ENCODE data around the gene AKAP6.
"Not testable (repeated sequence)": the region's sequence is repeated elsewhere in the genome, so short reads cannot be mapped to it uniquely, and the experiment has no call there.

AKAP6 gene

GRCh38 chr14:32450919-32451675, 122.0 kb downstream of the AKAP6 start:
- DNase-seq: no peak

- no peak for DNase-seq
These were observed 125.0 kb downstream of the AKAP6 start for GRCh38 chr14:32453857-32454810.

GRCh38 chr14:32457213-32457920, 128.3 kb downstream of the AKAP6 start:
- DNase-seq: no peak

- DNase-seq: no peak
These were observed 129.6 kb downstream of the AKAP6 start for GRCh38 chr14:32458720-32459119.

GRCh38 chr14:32460267-32460666, 131.2 kb downstream of the AKAP6 start:
- DNase-seq: no peak

GRCh38 chr14:32462553-32462952, 133.5 kb downstream of the AKAP6 start:
- DNase-seq: not testable (repeated sequence)

- no peak for DNase-seq
These were observed 139.9 kb downstream of the AKAP6 start for GRCh38 chr14:32468955-32469354.

- peak; percentile 1 for DNase-seq
These were observed 140.5 kb downstream of the AKAP6 start for GRCh38 chr14:32469388-32470160.

- no peak for DNase-seq
These were observed 141.1 kb downstream of the AKAP6 start for GRCh38 chr14:32470161-32470715.

GRCh38 chr14:32471181-32471580, 142.1 kb downstream of the AKAP6 start:
- no peak for DNase-seq

GRCh38 chr14:32472076-32472475, 143.0 kb downstream of the AKAP6 start:
- DNase-seq: no peak

GRCh38 chr14:32472512-32473463, 143.7 kb downstream of the AKAP6 start:
- DNase-seq: no peak

GRCh38 chr14:32473464-32473855, 144.4 kb downstream of the AKAP6 start:
- no peak for DNase-seq

GRCh38 chr14:32474478-32475195, 145.5 kb downstream of the AKAP6 start:
- no peak for DNase-seq

- no peak for DNase-seq
These were observed 147.4 kb downstream of the AKAP6 start for GRCh38 chr14:32476532-32476931.

GRCh38 chr14:32477396-32477795, 148.3 kb downstream of the AKAP6 start:
- no peak for DNase-seq

GRCh38 chr14:32478050-32478449, 149.0 kb downstream of the AKAP6 start:
- DNase-seq: no peak

GRCh38 chr14:32480337-32480736, 151.2 kb downstream of the AKAP6 start:
- no peak for DNase-seq

- DNase-seq: no peak
These were observed 152.6 kb downstream of the AKAP6 start for GRCh38 chr14:32481707-32482106.

GRCh38 chr14:32491416-32492016, 162.4 kb downstream of the AKAP6 start:
- no peak for DNase-seq
